OCI-M2 (cell line): Measurements from ENCODE around the gene JDP2.
"Not testable (repeated sequence)": the region's sequence is repeated elsewhere in the genome, so short reads cannot be mapped to it uniquely, and the experiment has no call there.

Source experiments
- DNase-seq: peaks from one replicate; lab custom pipeline; 2025; ENCODE audit not compliant: unreplicated experiment; lab: John Stamatoyannopoulos, UW

The JDP2 gene, protein sequence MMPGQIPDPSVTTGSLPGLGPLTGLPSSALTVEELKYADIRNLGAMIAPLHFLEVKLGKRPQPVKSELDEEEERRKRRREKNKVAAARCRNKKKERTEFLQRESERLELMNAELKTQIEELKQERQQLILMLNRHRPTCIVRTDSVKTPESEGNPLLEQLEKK

DNA sequence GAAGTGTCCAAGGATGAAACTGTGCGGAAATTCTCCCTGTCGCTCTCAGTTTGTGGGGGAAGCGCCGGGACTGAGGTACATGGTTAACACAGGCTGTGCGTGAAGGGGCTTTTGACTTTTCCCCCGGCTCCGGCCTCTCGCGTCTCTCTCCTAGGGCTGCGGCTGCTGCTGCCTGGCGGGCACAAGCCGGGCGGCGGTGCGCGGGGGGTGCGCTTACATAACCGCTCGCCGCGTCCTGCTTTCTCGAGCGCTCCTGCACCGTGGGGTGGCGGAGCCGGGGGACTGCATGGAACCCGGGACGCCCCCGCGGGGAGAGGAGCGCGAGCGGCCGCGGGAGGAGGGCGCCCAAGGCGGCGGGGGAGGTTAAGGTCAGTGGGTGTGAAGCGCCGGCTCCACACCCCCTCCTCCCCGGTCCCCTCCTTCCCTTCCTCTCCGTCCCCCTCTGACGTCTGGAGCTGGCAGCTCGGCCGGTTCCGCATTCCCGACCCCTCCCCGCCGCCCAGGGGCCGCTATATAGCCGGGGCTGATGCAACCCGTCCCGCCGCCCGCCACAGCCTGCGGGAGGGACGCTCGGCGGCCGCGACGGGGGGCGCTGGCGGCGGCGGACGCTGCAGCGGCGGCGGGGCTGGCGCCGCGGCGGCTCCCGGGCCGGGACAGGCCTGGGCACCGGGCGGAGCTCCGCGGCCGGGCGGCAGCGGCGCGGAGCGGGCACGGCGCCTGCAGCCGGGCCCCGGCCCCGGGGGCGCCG, at the start of gene JDP2:
TSS of gene JDP2 (plus strand) at position 541 of the 748 bp plus-strand sequence. CDS start 9,899 bp downstream, outside the sequence.
- DNase-seq = no peak

DNA sequence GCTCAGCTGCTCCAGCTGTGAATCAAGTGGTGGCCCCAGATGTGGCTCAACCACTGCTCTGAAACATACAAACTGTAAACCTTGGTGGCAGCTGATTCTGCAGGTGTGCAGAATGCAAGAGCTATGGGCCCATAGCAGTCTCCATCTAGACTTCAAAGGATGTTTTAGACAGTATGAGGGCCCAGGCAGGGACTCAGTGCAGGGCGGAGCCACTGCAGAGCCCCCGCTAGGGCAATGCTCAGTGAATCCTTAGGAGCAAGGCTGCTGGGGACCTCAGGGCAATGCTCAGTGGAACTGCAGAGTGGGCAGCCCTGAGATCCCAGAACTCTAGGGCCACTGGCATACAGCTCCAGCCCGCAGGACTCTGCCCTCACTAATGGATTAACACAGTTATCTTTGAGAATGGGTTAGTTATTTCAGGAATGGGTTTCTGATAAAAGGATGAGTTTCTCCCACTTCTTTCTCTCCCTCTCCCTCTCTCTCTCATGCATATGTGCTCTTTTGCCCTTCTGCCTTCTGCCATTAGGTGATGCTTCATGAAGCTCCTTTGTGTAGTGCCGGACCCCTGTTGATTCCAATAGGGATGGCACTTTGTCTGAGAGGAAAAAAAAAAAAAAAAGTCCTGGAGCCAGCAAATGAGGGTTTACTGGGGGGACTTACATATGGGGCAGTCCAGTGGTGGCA, 48.4 kb upstream of the JDP2 start:
- DNase-seq = no peak

DNA sequence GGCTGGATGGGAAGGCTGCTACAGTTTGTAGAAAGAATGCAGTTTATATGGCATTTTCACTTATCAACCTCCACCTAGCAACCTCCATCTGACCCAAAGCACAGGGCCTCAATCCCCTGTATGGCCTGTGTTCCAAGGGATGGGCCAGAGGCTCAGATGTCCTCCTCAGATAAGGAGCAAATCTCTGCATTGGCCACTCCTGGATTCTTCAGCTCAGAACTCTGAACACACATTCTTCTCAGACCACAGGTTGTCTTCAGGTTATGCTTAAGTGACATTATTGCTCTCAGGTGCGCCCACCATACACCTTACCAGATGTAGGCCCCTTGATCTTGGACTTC, 47.9 kb upstream of the JDP2 start:
- no peak for DNase-seq

GRCh38 chr14:75380656-75381055, 47.2 kb upstream of the JDP2 start:
- DNase-seq = no peak

DNA sequence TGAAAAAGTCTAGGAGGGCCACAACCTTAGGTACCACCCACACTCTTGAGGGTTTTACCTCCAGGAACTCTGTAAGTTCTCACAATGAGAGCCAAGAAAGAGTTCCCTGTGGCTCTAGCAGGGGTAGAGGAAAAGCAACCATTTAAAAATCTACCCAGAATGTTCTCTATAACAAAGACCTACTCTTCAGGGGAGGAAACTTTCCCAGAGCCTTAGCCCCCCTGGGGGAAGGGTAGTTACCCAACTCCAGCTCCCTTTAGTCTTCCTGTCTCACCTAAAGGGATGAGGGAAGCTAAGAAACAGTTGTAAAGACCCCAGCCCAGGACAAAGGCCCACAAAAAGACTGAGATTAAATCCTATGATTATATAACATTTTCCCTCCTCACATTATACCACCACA, 46.2 kb upstream of the JDP2 start:
- no peak for DNase-seq

DNA sequence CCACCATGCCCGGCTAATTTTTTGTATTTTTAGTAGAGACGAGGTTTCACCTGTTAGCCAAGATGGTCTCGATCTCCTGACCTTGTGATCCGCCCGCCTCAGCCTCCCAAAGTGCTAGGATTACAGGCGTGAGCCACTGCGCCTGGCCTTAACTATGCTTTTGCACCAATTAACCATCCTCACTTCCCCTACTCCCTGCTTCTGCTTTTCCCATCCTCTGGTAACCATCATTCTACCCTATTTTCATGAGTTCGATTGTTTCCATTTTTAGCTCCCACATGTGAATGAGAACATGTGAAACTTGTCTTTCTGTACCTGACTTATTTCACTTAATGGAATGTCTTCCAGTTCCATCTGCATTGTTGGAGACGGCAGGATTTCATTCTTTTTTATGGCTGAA, 44.6 kb upstream of the JDP2 start:
- DNase-seq = not testable (repeated sequence)

GRCh38 chr14:75383721-75384120, 44.1 kb upstream of the JDP2 start:
- no peak for DNase-seq

DNA sequence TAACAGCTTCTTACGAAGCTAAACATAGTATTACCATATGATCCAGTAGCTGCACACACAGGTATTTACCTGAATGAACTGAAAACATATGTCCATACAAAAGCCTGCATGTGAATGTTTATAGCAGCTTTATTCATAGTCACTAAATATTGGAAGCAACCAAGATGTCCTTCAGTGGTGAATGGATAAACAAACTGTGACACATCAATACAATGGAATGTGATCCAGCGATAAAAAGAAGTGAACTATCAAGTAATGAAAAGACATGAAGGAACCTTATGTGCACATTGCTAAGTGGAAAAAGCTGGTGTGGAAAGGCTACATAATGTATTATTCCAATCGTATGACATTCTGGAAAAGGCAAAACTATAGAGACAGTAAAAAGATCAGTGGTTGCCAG, 38.1 kb upstream of the JDP2 start:
- DNase-seq = no peak

DNA sequence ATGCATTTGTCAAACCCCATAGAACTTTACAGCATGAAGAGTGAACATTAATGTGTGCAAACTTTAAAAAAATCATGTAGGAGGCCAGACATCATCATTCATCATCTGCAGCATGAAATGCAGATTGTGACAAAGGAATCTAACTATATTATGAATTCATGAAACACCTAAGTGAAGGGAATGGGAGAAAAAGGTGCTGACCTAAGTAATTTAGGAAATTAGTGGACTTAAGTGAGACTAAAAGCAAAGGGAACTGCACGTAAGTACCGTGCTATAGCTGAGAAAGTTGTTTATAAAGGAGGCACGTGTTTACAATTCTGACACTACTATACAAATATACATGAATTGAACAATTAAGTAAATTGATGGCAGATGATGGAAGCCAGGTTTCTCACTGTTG, 37.6 kb upstream of the JDP2 start:
- no peak for DNase-seq

- DNase-seq = no peak
Observed at GRCh38 chr14:75391953-75392352, 35.9 kb upstream of the JDP2 start.

DNA sequence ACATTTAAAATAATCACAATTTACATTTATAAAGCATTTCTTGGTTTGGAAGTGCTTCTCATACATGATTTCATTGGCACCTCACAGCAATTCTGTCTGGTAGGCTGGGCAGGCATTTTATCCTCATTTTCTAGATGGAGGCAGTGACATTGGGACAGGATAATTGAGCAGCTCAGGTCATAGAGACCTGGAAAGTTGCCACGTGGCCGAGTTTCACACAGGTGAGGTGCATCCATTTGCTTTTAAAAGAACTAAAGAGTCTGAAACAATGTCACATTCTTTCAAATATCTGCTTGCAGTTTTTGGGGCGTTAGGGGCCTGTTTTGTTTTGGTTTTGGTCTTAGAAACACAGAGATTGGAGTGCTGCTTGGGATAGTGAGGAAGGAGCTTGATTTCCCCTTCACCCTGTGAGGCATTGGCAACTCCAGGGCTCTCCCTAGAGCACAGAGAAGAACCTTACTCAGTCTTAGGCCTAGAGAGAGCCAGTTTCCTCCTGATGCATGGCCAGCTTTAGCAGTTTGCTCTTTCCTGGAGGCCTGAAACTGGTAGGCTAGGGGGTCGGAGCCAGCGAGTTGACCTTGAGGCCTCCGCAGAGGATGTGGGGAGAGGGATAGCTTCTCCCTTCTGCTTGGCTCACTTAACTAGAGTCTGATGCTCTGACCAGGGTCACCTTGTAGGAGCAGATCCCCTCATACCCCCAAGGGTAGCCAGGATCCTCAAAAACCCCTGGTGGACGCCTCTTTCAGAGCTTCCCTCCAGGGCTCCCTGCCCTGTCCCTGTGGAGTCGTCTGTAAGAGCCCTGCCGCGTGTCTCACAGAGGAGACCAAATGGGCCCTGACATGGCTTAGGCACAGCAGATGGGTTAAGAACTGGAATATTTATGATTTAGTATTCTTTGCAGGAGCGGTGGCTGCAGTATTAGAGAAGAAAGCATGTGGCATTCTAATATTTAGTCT, 34.9 kb upstream of the JDP2 start:
- DNase-seq = no peak

DNA sequence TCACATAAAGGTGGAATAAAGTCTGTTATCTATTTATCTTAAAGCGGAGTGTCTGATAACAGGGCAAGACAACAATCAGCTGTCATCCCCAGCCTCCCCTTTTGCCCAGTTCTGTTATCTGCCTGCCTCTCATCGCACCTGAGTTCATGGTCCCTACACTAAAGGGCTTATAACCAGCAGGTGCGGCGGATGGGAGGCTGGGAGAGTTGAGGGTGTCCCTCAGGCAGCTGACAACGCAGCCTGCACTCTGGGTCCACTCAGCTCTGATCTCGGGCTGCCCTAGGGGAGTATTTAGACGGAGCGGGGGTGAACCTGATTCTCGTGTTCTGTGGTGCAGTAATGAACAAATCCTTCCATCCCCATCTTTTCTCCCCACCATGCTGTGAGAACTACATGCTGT, 34.0 kb upstream of the JDP2 start:
- DNase-seq = no peak

DNA sequence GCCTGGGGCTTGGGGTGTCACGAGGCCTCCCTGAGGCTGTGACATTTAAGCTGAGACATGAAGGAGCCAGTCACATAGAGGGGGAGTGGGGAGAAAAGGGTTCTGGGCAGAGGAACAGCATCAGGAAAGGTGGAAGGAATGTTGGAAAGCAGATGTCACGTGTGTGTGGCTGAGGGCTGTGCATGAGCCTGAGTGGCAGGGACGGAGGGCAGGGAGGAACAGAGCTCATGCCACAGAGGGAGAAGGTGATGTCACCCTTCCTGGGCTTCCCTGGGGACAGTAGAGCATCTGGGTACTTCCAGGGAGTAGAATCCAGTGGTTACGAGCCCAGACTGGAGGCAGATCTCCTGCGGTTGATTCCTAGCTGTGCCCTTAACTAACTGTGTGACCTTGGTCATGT, 32.0 kb upstream of the JDP2 start:
- DNase-seq = no peak

- no peak for DNase-seq
Observed at GRCh38 chr14:75399321-75399720, 28.5 kb upstream of the JDP2 start.

DNA sequence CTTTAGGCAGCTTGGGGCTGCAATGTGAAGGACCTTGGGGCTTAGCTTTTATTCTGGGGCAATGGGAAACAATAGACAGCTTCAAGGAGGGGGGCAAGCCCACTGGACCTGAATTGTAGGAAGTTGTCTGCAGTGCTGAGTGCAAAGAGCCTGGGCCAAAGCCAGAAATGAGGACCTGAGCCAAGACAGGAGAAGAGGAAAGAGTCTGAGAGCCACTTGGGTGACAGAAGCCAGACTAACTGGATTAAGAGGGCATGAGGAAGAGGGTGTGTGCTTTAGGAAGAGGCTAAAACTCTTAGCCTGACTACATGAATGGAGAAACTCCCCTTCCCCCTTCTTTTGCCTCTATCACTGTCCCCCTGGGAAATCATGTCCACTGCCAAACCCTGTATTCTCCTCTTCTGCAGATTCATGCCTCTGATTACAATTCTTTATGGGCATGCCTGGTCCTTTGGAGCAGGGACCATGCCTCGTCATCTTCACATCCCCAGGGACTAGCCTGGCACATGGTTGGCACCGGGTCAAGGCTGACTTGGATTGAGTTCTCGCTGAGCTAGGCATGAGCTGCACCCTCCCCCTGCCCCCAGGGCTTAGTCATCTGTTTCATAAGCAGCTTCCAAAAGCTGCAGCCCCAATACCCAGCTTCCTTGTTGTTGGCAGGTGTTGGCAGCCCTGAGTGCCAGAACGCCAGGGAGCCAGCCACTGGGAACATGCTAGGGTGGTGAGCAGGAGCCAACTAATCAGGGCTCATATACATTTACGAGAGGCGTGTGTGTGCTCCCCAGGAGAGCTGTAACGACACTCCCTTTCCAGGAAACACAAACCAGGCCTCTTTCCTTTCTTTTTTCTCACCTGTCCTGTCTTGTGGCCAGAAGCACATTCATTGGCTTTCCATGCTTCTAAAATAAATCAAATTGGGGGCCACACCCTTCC, 27.7 kb upstream of the JDP2 start:
- DNase-seq = no peak

GRCh38 chr14:75401361-75401760, 26.5 kb upstream of the JDP2 start:
- DNase-seq = no peak

GRCh38 chr14:75402867-75403413, 24.9 kb upstream of the JDP2 start:
- DNase-seq = no peak

DNA sequence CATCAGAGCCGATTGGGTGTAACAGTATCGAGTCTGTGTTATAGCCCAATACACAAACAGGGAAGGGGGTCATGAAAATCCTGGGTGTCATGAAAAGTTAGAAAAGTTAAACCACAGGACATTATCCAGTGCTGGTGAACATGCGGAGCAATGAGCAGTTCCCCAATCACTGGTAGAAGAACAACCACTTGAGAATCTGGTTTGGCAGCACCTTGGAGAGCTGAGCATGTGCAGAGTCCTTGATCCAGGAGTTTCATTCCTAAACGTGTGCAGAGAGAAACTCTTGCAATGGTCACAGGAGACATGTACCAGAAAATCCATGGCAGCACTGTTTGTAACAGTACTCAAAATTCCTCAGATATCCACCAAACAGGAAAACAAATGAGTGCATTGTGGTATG, 23.0 kb upstream of the JDP2 start:
- no peak for DNase-seq

GRCh38 chr14:75406102-75406501, 21.7 kb upstream of the JDP2 start:
- DNase-seq = no peak

- no peak for DNase-seq
Observed at GRCh38 chr14:75406856-75407255, 21.0 kb upstream of the JDP2 start.
